Skin epidermis (tissue), 12 donors: ENCODE measurements around the gene MATN3.

ENCODE experiments used
- H3K27ac ChIP-seq, 21 experiments: fragments of 200-600 bp; sonication (generic) in 11 of 21; one replicate each; pipeline ENCODE4 v1.5.0; 2020; ENCODE audit warnings: mild to moderate bottlenecking in 3 of 21, inconsistent platforms in 2 of 21, moderate library complexity in 2 of 21
- H3K4me3 ChIP-seq, 7 experiments: fragments of 200-600 bp; sonication (generic) in 2 of 7; one replicate each; pipeline ENCODE4 v1.5.0; 2020; ENCODE audit warnings: inconsistent platforms in 2 of 7, mild to moderate bottlenecking in 2 of 7, moderate library complexity in 1 of 7

MATN3 gene

GRCh38 chr2:19947184-19947940, 65.1 kb downstream of the MATN3 start:
- Histone ChIP-seq H3K27ac (no peak overlapping the region), H3K4me3 (no peak overlapping the region)

GRCh38 chr2:19944205-19944845, 68.1 kb downstream of the MATN3 start:
- no peak overlapping the region for H3K4me3 ChIP-seq
- H3K27ac ChIP-seq = no peak overlapping the region

GRCh38 chr2:19943189-19943588, 69.3 kb downstream of the MATN3 start:
- no peak overlapping the region for H3K4me3 ChIP-seq
- H3K27ac ChIP-seq = no peak overlapping the region

GRCh38 chr2:19942199-19942598, 70.3 kb downstream of the MATN3 start:
- Histone ChIP-seq H3K4me3 (no peak overlapping the region), H3K27ac (no peak overlapping the region)
